Esophagus muscularis mucosa (tissue), 4 donors: ENCODE measurements around the gene PRKN. TPM values are rescaled to one million over a fixed set of nuclear protein-coding genes. Genes with fewer than 3 reads are reported as not detected.

Experiments
- DNase-seq: peaks from one replicate; pipeline ENCODE4 v3.0.0-alpha.2; 2017; ENCODE audit errors: extremely low spot score
- H3K27ac ChIP-seq, 4 donors: fragments of 200-600 bp; sonication (generic); replicated peaks in 1 of 4; 1 replicate in 3 of 4; 2 replicates in 1 of 4; pipeline ENCODE4 v1.5.1; 2016 to 2019; ENCODE audit warnings: mild to moderate bottlenecking in 1 of 4
- H3K27me3 ChIP-seq, 4 donors: fragments of 200-600 bp; sonication (generic); one replicate each; pipeline versions ENCODE4 v1.5.1 to v1.6.0; 2016 to 2019
- H3K36me3 ChIP-seq, 4 donors: fragments of 200-600 bp; sonication (generic); one replicate each; pipeline ENCODE4 v1.5.1; 2016 to 2019
- H3K4me1 ChIP-seq, 4 donors: fragments of 200-600 bp; sonication (generic); one replicate each; pipeline ENCODE4 v1.5.1; 2016 to 2019
- H3K4me3 ChIP-seq, 4 donors: fragments of 200-600 bp; sonication (generic); 1 replicate in 2 of 4; 2 replicates in 2 of 4; pipeline ENCODE4 v1.5.1; 2016 to 2019; ENCODE audit warnings: mild to moderate bottlenecking in 4 of 4, moderate library complexity in 1 of 4
- H3K9me3 ChIP-seq, 4 donors: fragments of 200-600 bp; sonication (generic); 1 replicate in 3 of 4; 2 replicates in 1 of 4; pipeline ENCODE4 v1.5.1; 2016 to 2019
- EP300 ChIP-seq: sonication (generic); formaldehyde crosslinking; IDR thresholded peaks from one replicate; pipeline ENCODE4 v1.6.1; 2017; ENCODE audit warnings: antibody characterized with exemption
- POLR2A ChIP-seq: fragments of 450-650 bp; IDR thresholded peaks from one replicate; pipeline ENCODE4 v1.6.1; 2017; ENCODE audit warnings: antibody characterized with exemption, moderate library complexity, mild to moderate bottlenecking, low read depth
- POLR2AphosphoS5 ChIP-seq, 2 donors: sonication (generic); formaldehyde crosslinking; IDR thresholded peaks; one replicate each; pipeline ENCODE4 v1.6.1; 2017; ENCODE audit warnings: antibody characterized with exemption in 2 of 2
- WGBS: methylation state at CpG from one replicate; pipeline ENCODE4 v1.1.5; 2018; 5-methylcytosine and 5-hydroxymethylcytosine counted together
- intact Hi-C: fragments of 100-400 bp; cut with DNase I; formaldehyde crosslinking; loops from one replicate; pipeline ENCODE4 v1.15.1; 2023
- total RNA-seq, 4 donors: library from RNA; depleted of rRNA; stranded (reverse); fragments of >200 nt; gene quantifications; one replicate each; pipeline versions ENCODE4 v1.1.0 to v1.2.1, GENCODE V29; 2016
- TF ChIP-seq, protein P1 (sequence below), 3 experiments: fragments of 200-600 bp in 2 of 3; fragments of 450-650 bp in 1 of 3; sonication (generic) in 2 of 3; IDR thresholded peaks; one replicate each; pipeline ENCODE4 v1.5.1; 2017 to 2019; ENCODE audit warnings: antibody characterized with exemption in 3 of 3, mild to moderate bottlenecking in 2 of 3, moderate library complexity in 1 of 3

PRKN gene
- 10 to 100 TPM in 3 of 4 donors, 1 to 10 TPM in 1; 9.6 to 14.5 (median 10.8) TPM for total RNA-seq

DNA sequence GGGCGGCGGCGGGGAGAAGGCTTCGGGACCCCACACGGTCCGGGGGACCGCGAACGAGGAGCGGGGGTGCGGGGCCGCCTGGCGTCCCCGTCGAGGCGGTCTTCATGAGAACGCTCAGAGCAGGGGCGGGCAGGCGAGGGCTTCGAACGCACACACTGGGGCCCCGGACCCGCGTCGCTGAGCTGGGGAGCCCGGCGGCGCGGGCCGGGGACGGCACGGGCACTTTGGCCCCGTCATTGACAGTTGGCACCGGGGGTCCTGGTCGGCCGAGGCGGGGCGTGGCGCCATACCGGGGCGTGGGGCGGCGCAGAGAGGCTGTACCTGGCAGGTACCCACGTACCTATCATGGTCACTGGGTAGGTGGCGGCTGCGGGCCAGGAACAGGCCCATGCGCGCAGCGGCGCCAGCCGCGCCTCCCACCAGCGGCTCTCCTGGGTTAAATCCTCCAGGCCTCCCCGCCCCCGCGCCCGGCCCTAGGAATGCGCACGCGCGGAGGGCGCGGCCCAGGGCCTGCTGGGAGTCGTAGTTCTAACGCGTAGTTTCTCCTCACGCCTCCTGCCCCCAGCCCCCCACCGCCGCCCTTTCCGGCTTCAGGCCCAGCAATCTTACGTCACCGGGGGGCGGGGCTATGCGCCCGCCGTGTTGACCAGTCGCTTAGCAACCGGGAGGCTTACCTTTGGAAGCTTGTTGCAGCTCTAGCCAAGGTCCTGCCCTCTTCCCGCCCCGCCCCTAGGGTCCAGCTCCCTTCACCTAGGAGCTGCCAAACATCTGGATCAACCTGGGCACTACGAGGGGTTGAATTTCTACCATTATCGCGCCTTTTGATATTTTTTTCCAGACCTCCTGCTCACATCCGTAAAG is at the start of gene PRKN, which contains the start of gene PACRG:
TSS of gene PRKN (minus strand) at position 445 of the 861 bp plus-strand sequence.
TSS of gene PACRG (plus strand) at position 653 of the 861 bp plus-strand sequence.
- Histone ChIP-seq H3K27ac (peak within 1 kb of the TSS; percentile 85 to 92 (median 89)), H3K9me3 (peaks cover 0 to 9% (median 3%) of the 10 kb centered on the region in 4 donors), H3K4me3 (peak within 1 kb of the TSS; percentile 92 to 100 (median 96)), H3K27me3 (no peaks in the 10 kb centered on the region), H3K4me1 (peaks cover 15 to 17% (median 15%) of the 10 kb centered on the region in 4 donors), H3K36me3 (no peaks in the 10 kb centered on the region)
- DNase-seq: peak; percentile 99
- intact Hi-C loops: no loop called here
- TF ChIP-seq EP300 (no peak), POLR2A (peak; percentile 38), POLR2AphosphoS5 (IDR thresholded peaks at IDR 0.05) (peak; percentile 89 to 91)
- TF ChIP-seq, protein P1, sequence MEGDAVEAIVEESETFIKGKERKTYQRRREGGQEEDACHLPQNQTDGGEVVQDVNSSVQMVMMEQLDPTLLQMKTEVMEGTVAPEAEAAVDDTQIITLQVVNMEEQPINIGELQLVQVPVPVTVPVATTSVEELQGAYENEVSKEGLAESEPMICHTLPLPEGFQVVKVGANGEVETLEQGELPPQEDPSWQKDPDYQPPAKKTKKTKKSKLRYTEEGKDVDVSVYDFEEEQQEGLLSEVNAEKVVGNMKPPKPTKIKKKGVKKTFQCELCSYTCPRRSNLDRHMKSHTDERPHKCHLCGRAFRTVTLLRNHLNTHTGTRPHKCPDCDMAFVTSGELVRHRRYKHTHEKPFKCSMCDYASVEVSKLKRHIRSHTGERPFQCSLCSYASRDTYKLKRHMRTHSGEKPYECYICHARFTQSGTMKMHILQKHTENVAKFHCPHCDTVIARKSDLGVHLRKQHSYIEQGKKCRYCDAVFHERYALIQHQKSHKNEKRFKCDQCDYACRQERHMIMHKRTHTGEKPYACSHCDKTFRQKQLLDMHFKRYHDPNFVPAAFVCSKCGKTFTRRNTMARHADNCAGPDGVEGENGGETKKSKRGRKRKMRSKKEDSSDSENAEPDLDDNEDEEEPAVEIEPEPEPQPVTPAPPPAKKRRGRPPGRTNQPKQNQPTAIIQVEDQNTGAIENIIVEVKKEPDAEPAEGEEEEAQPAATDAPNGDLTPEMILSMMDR (IDR thresholded peaks at IDR 0.05): no peak
- under 1% methylated on average over 39 of the region's 84 CpGs for WGBS

DNA sequence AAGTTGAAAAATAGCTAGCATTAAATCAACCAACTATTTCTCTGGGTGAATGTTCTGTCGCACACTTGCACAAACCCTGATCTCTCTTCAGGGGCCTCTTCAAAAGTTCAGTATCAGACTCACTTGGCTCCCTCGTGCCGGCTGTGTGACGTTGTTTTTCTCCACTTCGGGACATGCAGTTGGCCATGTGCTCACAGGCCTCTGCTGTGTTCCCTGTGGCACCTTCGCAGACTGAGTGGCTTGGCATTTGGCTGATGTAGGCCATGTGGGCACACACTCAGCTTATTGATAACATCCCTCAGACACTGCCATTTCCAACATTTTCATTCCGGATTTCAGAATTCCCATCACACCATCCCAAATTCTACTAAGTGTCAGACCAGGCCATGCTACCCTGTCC is 49.5 kb upstream of the PRKN start:
- intact Hi-C loops: no loop called here

GRCh38 chr6:162773996-162774395 is 46.4 kb upstream of the PRKN start:
- intact Hi-C loops: no loop called here
- no peaks in the 10 kb centered on the region for H3K4me1 ChIP-seq

More for the DNA sequence above, 49.5 kb upstream of the PRKN start:
- H3K36me3 ChIP-seq: no peaks in the 10 kb centered on the region
- H3K4me3 ChIP-seq: no peak overlapping the region
- no peaks in the 10 kb centered on the region for H3K27me3 ChIP-seq
- H3K9me3 ChIP-seq: peaks cover 0 to 7% (median 3%) of the 10 kb centered on the region in 4 donors
- 79% methylated on average over 7 of the region's 7 CpGs for WGBS
- H3K4me1 ChIP-seq: no peaks in the 10 kb centered on the region
- no peak for DNase-seq
- no peak overlapping the region for H3K27ac ChIP-seq
- TF ChIP-seq POLR2A (no peak), EP300 (no peak), POLR2AphosphoS5 (IDR thresholded peaks at IDR 0.05) (no peak)
- TF ChIP-seq, protein P1 (IDR thresholded peaks at IDR 0.05): no peak

GRCh38 chr6:162772466-162772865 is 44.9 kb upstream of the PRKN start:
- TF ChIP-seq, protein P1 (IDR thresholded peaks at IDR 0.05): no peak
- no peak for TF ChIP-seq EP300
- TF ChIP-seq POLR2AphosphoS5 (IDR thresholded peaks at IDR 0.05): no peak
- no peak for TF ChIP-seq POLR2A
- intact Hi-C loops: no loop called here
- DNase-seq: no peak
- H3K27ac ChIP-seq: no peak overlapping the region
- no peaks in the 10 kb centered on the region for H3K4me1 ChIP-seq
- H3K27me3 ChIP-seq: no peaks in the 10 kb centered on the region
- no peaks in the 10 kb centered on the region for H3K9me3 ChIP-seq
- no peaks in the 10 kb centered on the region for H3K36me3 ChIP-seq
- H3K4me3 ChIP-seq: no peak overlapping the region

More at GRCh38 chr6:162773996-162774395, 46.4 kb upstream of the PRKN start:
- WGBS: 67% methylated on average over 3 of the region's 3 CpGs
- H3K4me3 ChIP-seq: no peak overlapping the region
- DNase-seq: no peak
- H3K36me3 ChIP-seq: no peaks in the 10 kb centered on the region
- TF ChIP-seq, protein P1 (IDR thresholded peaks at IDR 0.05): no peak
- TF ChIP-seq POLR2A (no peak), EP300 (no peak), POLR2AphosphoS5 (IDR thresholded peaks at IDR 0.05) (no peak)
- H3K27ac ChIP-seq: no peak overlapping the region
- no peaks in the 10 kb centered on the region for H3K27me3 ChIP-seq
- H3K9me3 ChIP-seq: no peaks in the 10 kb centered on the region
